ENCODE results near the gene DCHS2. TPM values are rescaled to one million over a fixed set of nuclear protein-coding genes. Genes with fewer than 3 reads are reported as not detected.

The DCHS2 gene
- total and polyA plus RNA-seq, 10 of the 15 experiments (the other 5 are each of a cell fraction or from before 2014, with no cell fraction given): 0.01 to 0.31 (median 0.06) TPM; not detected in 3

DNA sequence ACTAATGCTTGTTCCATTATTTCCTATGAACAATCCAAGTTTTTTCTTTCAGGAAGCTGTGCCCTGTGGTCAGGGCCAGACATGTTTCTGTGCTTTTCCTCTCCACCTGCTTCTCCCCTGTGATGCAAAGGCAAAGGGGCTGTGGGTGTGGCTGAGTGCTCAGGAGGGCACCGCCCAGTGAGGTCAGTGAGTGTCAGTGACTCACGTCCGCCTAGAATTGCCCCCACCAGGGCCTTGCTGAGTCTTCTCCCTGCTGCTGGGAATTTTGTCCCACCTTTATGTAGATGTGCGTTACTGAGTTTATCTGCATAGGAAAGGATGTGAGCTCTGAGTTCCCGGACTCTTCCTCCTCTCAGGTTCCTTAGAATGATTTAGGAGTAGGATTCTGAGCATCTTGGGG lies 283.2 kb downstream of the DCHS2 start:
- 16% methylated on average over 5 of the region's 5 CpGs for WGBS (ENCODE audit: insufficient coverage, insufficient replicate concordance, low lambda C conversion rate, missing lambda C conversion rate)
- Histone ChIP-seq H3K9me3 (replicated peaks; ENCODE audit: control insufficient read depth, insufficient read depth, low read length) (no peaks in the 10 kb centered on the region), H2AFZ (ENCODE audit: control insufficient read depth, low read depth, low read length) (no peak overlapping the region), H3K27ac (ENCODE audit: control insufficient read depth, insufficient read depth) (no peak overlapping the region), H3K4me3 (no peak overlapping the region), H3K36me3 (ENCODE audit: control insufficient read depth in 2 of 2, insufficient read depth in 2 of 2, low read length in 1 of 2) (no peaks in the 10 kb centered on the region), H4K20me1 (ENCODE audit: control insufficient read depth, insufficient read depth) (no peaks in the 10 kb centered on the region), H3K27me3 (replicated peaks in 1 of 2; ENCODE audit: control insufficient read depth in 2 of 2, insufficient read depth in 2 of 2, low read length in 1 of 2) (no peaks in the 10 kb centered on the region), H3K9ac (ENCODE audit: control insufficient read depth, insufficient read depth, low read length) (no peak overlapping the region), H3K4me1 (ENCODE audit: control insufficient read depth, insufficient read depth, low read length) (no peaks in the 10 kb centered on the region), H3K79me2 (ENCODE audit: control insufficient read depth, insufficient read depth, low read length) (no peaks in the 10 kb centered on the region), H3K4me2 (ENCODE audit: control insufficient read depth, insufficient read depth) (no peak overlapping the region)
- DNase-seq (ENCODE audit: low read depth, low spot score): no peak
- intact Hi-C loops (cut with micrococcal nuclease; ENCODE audit: unreplicated experiment) (no loop called here), in situ Hi-C loops (cut with MboI) (no loop called here)
- ChIA-PET SMC1A (ENCODE audit: uncharacterized antibody, unreplicated experiment) (no interaction called here), RAD21 (ENCODE audit: unreplicated experiment) (no interaction called here), POLR2A (no interaction called here), CTCF (no interaction called here)
- no peak for TF ChIP-seq CEBPB (IDR thresholded peaks at IDR 0.05; ENCODE audit: borderline replicate concordance in 1 of 2, low read depth in 2 of 2, low read length in 2 of 2)
- TF ChIP-seq NFYA (IDR thresholded peaks at IDR 0.05; ENCODE audit: borderline replicate concordance, low read depth, low read length): no peak
- TF ChIP-seq NFIC (IDR thresholded peaks at IDR 0.05; ENCODE audit: low read depth, low read length): no peak
- no peak for TF ChIP-seq TCF3 (IDR thresholded peaks at IDR 0.05; ENCODE audit: borderline replicate concordance, insufficient read depth, low read depth, low read length)
- no TSS peak for BruUV-seq (replicated peaks)
- no peak for ATAC-seq
- FAIRE-seq: no peak

DNA sequence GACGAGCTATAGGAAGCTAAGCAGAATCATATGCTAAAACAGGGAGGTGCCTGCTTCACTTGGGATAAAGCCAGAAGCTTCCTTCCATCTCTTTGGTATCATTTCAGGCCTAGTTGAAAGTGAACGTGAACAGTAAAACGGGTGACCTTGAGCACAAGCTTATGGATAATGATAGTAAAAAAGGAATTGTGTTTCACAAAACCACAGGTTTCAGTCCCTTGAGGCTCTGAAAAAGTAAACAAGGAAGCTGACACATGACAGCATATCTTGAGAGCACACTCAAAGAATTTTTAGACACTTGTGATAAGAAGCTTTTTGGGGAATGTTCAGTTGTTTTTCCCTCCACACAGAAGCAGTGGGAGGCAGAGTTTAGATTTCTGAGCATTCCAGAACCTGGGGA lies 286.1 kb downstream of the DCHS2 start:
- RAD21 ChIA-PET (ENCODE audit: unreplicated experiment): no interaction called here
- CTCF ChIA-PET: no interaction called here
- no peak overlapping the region for H3K9ac ChIP-seq (ENCODE audit: control insufficient read depth, insufficient read depth, low read length)
- DNase-seq (ENCODE audit: low read depth, low spot score) (no peak), FAIRE-seq (no peak), ATAC-seq (no peak)
- SMC1A ChIA-PET (ENCODE audit: uncharacterized antibody, unreplicated experiment): no interaction called here
- H4K20me1 ChIP-seq (ENCODE audit: control insufficient read depth, insufficient read depth): no peaks in the 10 kb centered on the region
- intact Hi-C loops (cut with micrococcal nuclease; ENCODE audit: unreplicated experiment): no loop called here
- H2AFZ ChIP-seq (ENCODE audit: control insufficient read depth, low read depth, low read length): no peak overlapping the region
- H3K9me3 ChIP-seq (replicated peaks; ENCODE audit: control insufficient read depth, insufficient read depth, low read length): no peaks in the 10 kb centered on the region
- no peaks in the 10 kb centered on the region for H3K4me1 ChIP-seq (ENCODE audit: control insufficient read depth, insufficient read depth, low read length)
- no peaks in the 10 kb centered on the region for H3K27me3 ChIP-seq (replicated peaks in 1 of 2; ENCODE audit: control insufficient read depth in 2 of 2, insufficient read depth in 2 of 2, low read length in 1 of 2)
- no peaks in the 10 kb centered on the region for H3K36me3 ChIP-seq (ENCODE audit: control insufficient read depth in 2 of 2, insufficient read depth in 2 of 2, low read length in 1 of 2)
- POLR2A ChIA-PET: no interaction called here
- 14% methylated on average over 3 of the region's 3 CpGs for WGBS (ENCODE audit: insufficient coverage, insufficient replicate concordance, low lambda C conversion rate, missing lambda C conversion rate)
- no peaks in the 10 kb centered on the region for H3K79me2 ChIP-seq (ENCODE audit: control insufficient read depth, insufficient read depth, low read length)
- H3K4me2 ChIP-seq (ENCODE audit: control insufficient read depth, insufficient read depth): no peak overlapping the region
- in situ Hi-C loops (cut with MboI): no loop called here
- H3K4me3 ChIP-seq: no peak overlapping the region
- no TSS peak for BruUV-seq (replicated peaks)
- no peak overlapping the region for H3K27ac ChIP-seq (ENCODE audit: control insufficient read depth, insufficient read depth)
- TF ChIP-seq FOXM1 (IDR thresholded peaks at IDR 0.05; ENCODE audit: low read depth, low read length): no peak
- no peak for TF ChIP-seq MYC (IDR thresholded peaks at IDR 0.05; ENCODE audit: insufficient read depth, insufficient read length, insufficient replicate concordance, low read length, severe bottlenecking)
- TF ChIP-seq FOS (IDR thresholded peaks at IDR 0.05; ENCODE audit: borderline replicate concordance, extremely low read depth, insufficient read length): no peak
- TF ChIP-seq TCF3 (IDR thresholded peaks at IDR 0.05; ENCODE audit: borderline replicate concordance, insufficient read depth, low read depth, low read length): no peak
- no peak for TF ChIP-seq IKZF1 (conservative IDR thresholded peaks at IDR 0.05)
- no peak for TF ChIP-seq EP300 (IDR thresholded peaks at IDR 0.05; ENCODE audit: borderline replicate concordance in 1 of 2, control insufficient read depth in 1 of 2, low read depth in 2 of 2, low read length in 2 of 2)
- no peak for TF ChIP-seq FOXK2 (IDR thresholded peaks at IDR 0.05)
- TF ChIP-seq CHD1 (IDR thresholded peaks at IDR 0.05; ENCODE audit: low read depth, low read length): no peak
- TF ChIP-seq, protein P1, sequence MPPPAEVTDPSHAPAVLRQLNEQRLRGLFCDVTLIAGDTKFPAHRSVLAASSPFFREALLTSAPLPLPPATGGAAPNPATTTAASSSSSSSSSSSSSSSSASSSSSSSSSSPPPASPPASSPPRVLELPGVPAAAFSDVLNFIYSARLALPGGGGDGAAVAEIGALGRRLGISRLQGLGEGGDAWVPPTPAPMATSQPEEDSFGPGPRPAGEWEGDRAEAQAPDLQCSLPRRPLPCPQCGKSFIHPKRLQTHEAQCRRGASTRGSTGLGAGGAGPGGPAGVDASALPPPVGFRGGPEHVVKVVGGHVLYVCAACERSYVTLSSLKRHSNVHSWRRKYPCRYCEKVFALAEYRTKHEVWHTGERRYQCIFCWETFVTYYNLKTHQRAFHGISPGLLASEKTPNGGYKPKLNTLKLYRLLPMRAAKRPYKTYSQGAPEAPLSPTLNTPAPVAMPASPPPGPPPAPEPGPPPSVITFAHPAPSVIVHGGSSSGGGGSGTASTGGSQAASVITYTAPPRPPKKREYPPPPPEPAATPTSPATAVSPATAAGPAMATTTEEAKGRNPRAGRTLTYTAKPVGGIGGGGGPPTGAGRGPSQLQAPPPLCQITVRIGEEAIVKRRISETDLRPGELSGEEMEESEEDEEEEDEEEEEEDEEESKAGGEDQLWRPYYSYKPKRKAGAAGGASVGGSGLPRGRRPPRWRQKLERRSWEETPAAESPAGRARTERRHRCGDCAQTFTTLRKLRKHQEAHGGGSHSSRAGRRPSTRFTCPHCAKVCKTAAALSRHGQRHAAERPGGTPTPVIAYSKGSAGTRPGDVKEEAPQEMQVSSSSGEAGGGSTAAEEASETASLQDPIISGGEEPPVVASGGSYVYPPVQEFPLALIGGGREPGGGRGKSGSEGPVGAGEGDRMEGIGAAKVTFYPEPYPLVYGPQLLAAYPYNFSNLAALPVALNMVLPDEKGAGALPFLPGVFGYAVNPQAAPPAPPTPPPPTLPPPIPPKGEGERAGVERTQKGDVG (CRISPR knock-in tag; IDR thresholded peaks at IDR 0.05): no peak
- TF ChIP-seq ZNF622 (IDR thresholded peaks at IDR 0.05): no peak

Measured in GM12878 (cell line).